MCF 10A (cell line): ENCODE results near the gene DGKD. TPM values are rescaled to one million over a fixed set of nuclear protein-coding genes. Genes with fewer than 3 reads are reported as not detected.
A peak's percentile ranks its signal among the peaks of the same experiment; 100 is the strongest.

ENCODE experiments used
- BruUV-seq: library from RNA; stranded (reverse); fragments of 400-500 nt; replicated peaks from 2 replicates; lab custom pipeline; 2021; lab: Mats Ljungman, UMichigan
- CTCF ChIA-PET: fragments of 300-600 bp; sonication (Branson Sonifier 250); formaldehyde crosslinking; extraction: SDS; loops from one replicate; lab custom pipeline; 2021; ENCODE audit warnings: antibody characterized with exemption, inconsistent platforms; lab: Yijun Ruan, JAX
- POLR2A ChIA-PET: fragments of 300-600, 350-650 bp; sonication (Branson Sonifier 250); formaldehyde crosslinking; extraction: SDS; loops from one replicate; lab custom pipeline; 2020; ENCODE audit warnings: antibody characterized with exemption, inconsistent platforms; lab: Yijun Ruan, JAX
- DNase-seq: peaks from one replicate; pipeline ENCODE4 v3.0.0-alpha.2; 2018; ENCODE audit not compliant: unreplicated experiment
- H3K27ac Mint-ChIP-seq: one replicate; pipeline ENCODE4 v1.8.0; 2022; ENCODE audit warnings: mild to moderate bottlenecking, low read depth, mixed read lengths; ENCODE audit not compliant: unreplicated experiment
- H3K27me3 Mint-ChIP-seq: one replicate; pipeline ENCODE4 v1.8.0; 2022; ENCODE audit warnings: mixed read lengths; ENCODE audit not compliant: insufficient read depth, unreplicated experiment
- H3K36me3 Mint-ChIP-seq: one replicate; pipeline ENCODE4 v1.8.0; 2022; ENCODE audit warnings: mild to moderate bottlenecking, moderate library complexity, mixed read lengths; ENCODE audit not compliant: insufficient read depth, unreplicated experiment
- H3K4me1 Mint-ChIP-seq: one replicate; pipeline ENCODE4 v1.8.0; 2022; ENCODE audit warnings: mixed read lengths; ENCODE audit not compliant: insufficient read depth, unreplicated experiment
- H3K4me3 Mint-ChIP-seq: one replicate; pipeline ENCODE4 v1.8.0; 2022; ENCODE audit warnings: mild to moderate bottlenecking, moderate library complexity, mixed read lengths; ENCODE audit not compliant: unreplicated experiment
- H3K9me3 Mint-ChIP-seq: one replicate; pipeline ENCODE4 v1.8.0; 2022; ENCODE audit warnings: mixed read lengths; ENCODE audit not compliant: unreplicated experiment
- CTCF ChIP-seq: fragments of 200-600 bp; IDR thresholded peaks from one replicate; pipeline ENCODE4 v1.8.0; 2022; ENCODE audit warnings: antibody characterized with exemption, mild to moderate bottlenecking; ENCODE audit not compliant: unreplicated experiment
- intact Hi-C: fragments of 100-400 bp; cut with micrococcal nuclease; formaldehyde crosslinking; loops from 2 replicates; pipeline ENCODE4 v1.14.1; 2022
- total RNA-seq: library from RNA; stranded (reverse); gene quantifications from 2 replicates; pipeline ENCODE4 v1.2.3, GENCODE V29; 2022

DGKD gene
- total RNA-seq, 1 experiment from 2014 or later: 59.1 TPM

- BruUV-seq: no TSS peak
- Mint-ChIP-seq H3K27ac (no peak overlapping the region), H3K9me3 (no peaks in the 10 kb centered on the region), H3K4me3 (no peak overlapping the region), H3K27me3 (no peaks in the 10 kb centered on the region), H3K4me1 (peaks cover 39% of the 10 kb centered on the region), H3K36me3 (no peaks in the 10 kb centered on the region)
- TF ChIP-seq CTCF: no peak
- ChIA-PET CTCF (interaction anchor here (0.5 to 1.2 kb wide), 4 partner anchors 10 to 155 kb away, joined by 3 to 5 read pairs (median 3); no protein-coding TSS in a partner anchor), POLR2A (interaction anchor here (0.9 kb wide), 1 partner anchor 48 kb away, joined by 3 read pairs; no protein-coding TSS in a partner anchor)
- no peak for DNase-seq
- intact Hi-C loops: no loop called here
Measured at GRCh38 chr2:233349005-233349998, 5.0 kb upstream of the DGKD start.

GRCh38 chr2:233350708-233351107 lies 3.6 kb upstream of the DGKD start:
- DNase-seq: peak; percentile 97
- Mint-ChIP-seq H3K36me3 (peaks cover 6% of the 10 kb centered on the region), H3K4me3 (peak overlapping the region; percentile 8), H3K4me1 (peaks cover 46% of the 10 kb centered on the region), H3K27ac (peak overlapping the region; percentile 50), H3K27me3 (no peaks in the 10 kb centered on the region), H3K9me3 (no peaks in the 10 kb centered on the region)
- no peak for TF ChIP-seq CTCF
- no TSS peak for BruUV-seq
- POLR2A ChIA-PET: interaction anchor here (0.6 to 1.0 kb wide), 5 partner anchors 13 to 654 kb away, joined by 3 to 4 read pairs (median 3); partner anchors contain the start of gene GIGYF2
- CTCF ChIA-PET: interaction anchor here (0.5 to 1.3 kb wide), 5 partner anchors 9 to 53 kb away, joined by 3 to 7 read pairs (median 5); no protein-coding TSS in a partner anchor
- intact Hi-C loops: loop anchor here (5.0 kb wide), 1 partner anchor 58 kb away; no protein-coding TSS in a partner anchor

GRCh38 chr2:233351423-233351822 lies 2.9 kb upstream of the DGKD start:
- peak; percentile 60 for DNase-seq
- Mint-ChIP-seq H3K4me1 (peaks cover 53% of the 10 kb centered on the region), H3K36me3 (peaks cover 6% of the 10 kb centered on the region), H3K27me3 (no peaks in the 10 kb centered on the region), H3K4me3 (peak overlapping the region; percentile 8), H3K27ac (peak overlapping the region; percentile 50), H3K9me3 (no peaks in the 10 kb centered on the region)
- intact Hi-C loops: loop anchor here (5.0 kb wide), 1 partner anchor 59 kb away; no protein-coding TSS in a partner anchor
- no peak for TF ChIP-seq CTCF
- CTCF ChIA-PET: interaction anchor here (0.5 to 1.4 kb wide), 6 partner anchors 9 to 1707 kb away, joined by 3 to 7 read pairs (median 4); no protein-coding TSS in a partner anchor
- POLR2A ChIA-PET: interaction anchor here (0.6 to 1.2 kb wide), 6 partner anchors 14 to 654 kb away, joined by 3 to 4 read pairs (median 3); partner anchors contain the start of gene GIGYF2
- no TSS peak for BruUV-seq
